ENCODE data around the gene CRYAA. TPM values are rescaled to one million over a fixed set of nuclear protein-coding genes. Genes with fewer than 3 reads are reported as not detected.
"Not testable (repeated sequence)": the region's sequence is repeated elsewhere in the genome, so short reads cannot be mapped to it uniquely, and the experiment has no call there.

The CRYAA gene
- total RNA-seq, 2 experiments from 2014 or later, result not detected

GRCh38 chr21:43165734-43166133, 3.1 kb upstream of the CRYAA start:
- H3K79me2 ChIP-seq (ENCODE audit: insufficient read depth, low read depth, low read length); H3K9me3 ChIP-seq (ENCODE audit: low read length); H3K4me2 ChIP-seq (ENCODE audit: low read length); CTCF ChIA-PET (ENCODE audit: unreplicated experiment); DNase-seq (ENCODE audit: low spot score); H4K20me1 ChIP-seq (ENCODE audit: insufficient read depth, low read length); POLR2A ChIA-PET; intact Hi-C loops (cut with micrococcal nuclease; ENCODE audit: unreplicated experiment); H2AFZ ChIP-seq (ENCODE audit: low read length); H3K9me2 ChIP-seq (ENCODE audit: insufficient read depth, low read length); H3K4me3 ChIP-seq (ENCODE audit: low read depth, low read length, poor library complexity, severe bottlenecking); BruUV-seq (replicated peaks); H3K36me3 ChIP-seq (ENCODE audit: insufficient read depth, low read length): not testable (repeated sequence)
- peaks cover 11% of the 10 kb centered on the region for H3K4me1 ChIP-seq (ENCODE audit: insufficient read depth, low read length, poor library complexity, severe bottlenecking)
- H3K27ac ChIP-seq (ENCODE audit: low read depth, low read length, poor library complexity, severe bottlenecking), result peak overlapping the region; percentile 54

GRCh38 chr21:43169230-43169886, 550 bp downstream of the CRYAA start:
- H3K9me2 ChIP-seq (ENCODE audit: insufficient read depth, low read length); BruUV-seq (replicated peaks); H3K36me3 ChIP-seq (ENCODE audit: insufficient read depth, low read length); H4K20me1 ChIP-seq (ENCODE audit: insufficient read depth, low read length); H3K4me3 ChIP-seq (ENCODE audit: low read depth, low read length, poor library complexity, severe bottlenecking); CTCF ChIA-PET (ENCODE audit: unreplicated experiment); H3K27ac ChIP-seq (ENCODE audit: low read depth, low read length, poor library complexity, severe bottlenecking); intact Hi-C loops (cut with micrococcal nuclease; ENCODE audit: unreplicated experiment); H2AFZ ChIP-seq (ENCODE audit: low read length); POLR2A ChIA-PET; H3K9me3 ChIP-seq (ENCODE audit: low read length); DNase-seq (ENCODE audit: low spot score); H3K4me2 ChIP-seq (ENCODE audit: low read length); H3K79me2 ChIP-seq (ENCODE audit: insufficient read depth, low read depth, low read length); H3K4me1 ChIP-seq (ENCODE audit: insufficient read depth, low read length, poor library complexity, severe bottlenecking): not testable (repeated sequence)

DNA sequence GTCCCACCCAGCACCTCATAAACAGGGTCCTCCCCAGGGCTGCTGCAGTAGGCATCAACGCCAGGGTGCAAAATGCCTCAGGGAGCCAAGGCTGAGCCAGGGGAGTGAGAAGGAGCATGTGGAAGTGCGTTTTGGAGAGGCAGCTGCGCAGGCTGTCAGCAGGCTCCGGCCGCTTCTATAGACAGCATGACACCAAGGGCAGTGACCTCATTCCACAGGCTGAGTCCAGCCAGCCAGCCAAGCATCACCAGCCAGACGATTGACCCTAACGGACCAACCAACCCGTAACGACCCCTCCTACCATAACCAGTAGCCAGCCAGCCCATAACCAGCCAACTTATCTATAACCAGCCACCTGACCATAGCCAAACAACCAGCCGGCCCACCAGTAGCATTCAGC, 1.1 kb downstream of the CRYAA start:
- H3K9me2 ChIP-seq (ENCODE audit: insufficient read depth, low read length); H4K20me1 ChIP-seq (ENCODE audit: insufficient read depth, low read length); H3K4me1 ChIP-seq (ENCODE audit: insufficient read depth, low read length, poor library complexity, severe bottlenecking); DNase-seq (ENCODE audit: low spot score); POLR2A ChIA-PET; H3K4me2 ChIP-seq (ENCODE audit: low read length); H3K27ac ChIP-seq (ENCODE audit: low read depth, low read length, poor library complexity, severe bottlenecking); CTCF ChIA-PET (ENCODE audit: unreplicated experiment); H3K9me3 ChIP-seq (ENCODE audit: low read length); H3K4me3 ChIP-seq (ENCODE audit: low read depth, low read length, poor library complexity, severe bottlenecking); intact Hi-C loops (cut with micrococcal nuclease; ENCODE audit: unreplicated experiment); H2AFZ ChIP-seq (ENCODE audit: low read length); BruUV-seq (replicated peaks); H3K79me2 ChIP-seq (ENCODE audit: insufficient read depth, low read depth, low read length); H3K36me3 ChIP-seq (ENCODE audit: insufficient read depth, low read length): not testable (repeated sequence)

- DNase-seq (ENCODE audit: low spot score); H3K79me2 ChIP-seq (ENCODE audit: insufficient read depth, low read depth, low read length); H2AFZ ChIP-seq (ENCODE audit: low read length); POLR2A ChIA-PET; H3K27ac ChIP-seq (ENCODE audit: low read depth, low read length, poor library complexity, severe bottlenecking); H3K9me2 ChIP-seq (ENCODE audit: insufficient read depth, low read length); H3K4me1 ChIP-seq (ENCODE audit: insufficient read depth, low read length, poor library complexity, severe bottlenecking); H3K9me3 ChIP-seq (ENCODE audit: low read length); H3K4me2 ChIP-seq (ENCODE audit: low read length); BruUV-seq (replicated peaks); CTCF ChIA-PET (ENCODE audit: unreplicated experiment); H4K20me1 ChIP-seq (ENCODE audit: insufficient read depth, low read length); H3K4me3 ChIP-seq (ENCODE audit: low read depth, low read length, poor library complexity, severe bottlenecking); H3K36me3 ChIP-seq (ENCODE audit: insufficient read depth, low read length); intact Hi-C loops (cut with micrococcal nuclease; ENCODE audit: unreplicated experiment): not testable (repeated sequence)
Measured at GRCh38 chr21:43172812-43173211, 4.0 kb downstream of the CRYAA start.

GRCh38 chr21:43173438-43173837, 4.6 kb downstream of the CRYAA start:
- H3K4me1 ChIP-seq (ENCODE audit: insufficient read depth, low read length, poor library complexity, severe bottlenecking); H3K9me2 ChIP-seq (ENCODE audit: insufficient read depth, low read length); H3K4me3 ChIP-seq (ENCODE audit: low read depth, low read length, poor library complexity, severe bottlenecking); H3K4me2 ChIP-seq (ENCODE audit: low read length); BruUV-seq (replicated peaks); H3K79me2 ChIP-seq (ENCODE audit: insufficient read depth, low read depth, low read length); CTCF ChIA-PET (ENCODE audit: unreplicated experiment); H3K36me3 ChIP-seq (ENCODE audit: insufficient read depth, low read length); H2AFZ ChIP-seq (ENCODE audit: low read length); H4K20me1 ChIP-seq (ENCODE audit: insufficient read depth, low read length); POLR2A ChIA-PET; H3K9me3 ChIP-seq (ENCODE audit: low read length); intact Hi-C loops (cut with micrococcal nuclease; ENCODE audit: unreplicated experiment); H3K27ac ChIP-seq (ENCODE audit: low read depth, low read length, poor library complexity, severe bottlenecking): not testable (repeated sequence)
- peak; percentile 5 for DNase-seq (ENCODE audit: low spot score)

DNA sequence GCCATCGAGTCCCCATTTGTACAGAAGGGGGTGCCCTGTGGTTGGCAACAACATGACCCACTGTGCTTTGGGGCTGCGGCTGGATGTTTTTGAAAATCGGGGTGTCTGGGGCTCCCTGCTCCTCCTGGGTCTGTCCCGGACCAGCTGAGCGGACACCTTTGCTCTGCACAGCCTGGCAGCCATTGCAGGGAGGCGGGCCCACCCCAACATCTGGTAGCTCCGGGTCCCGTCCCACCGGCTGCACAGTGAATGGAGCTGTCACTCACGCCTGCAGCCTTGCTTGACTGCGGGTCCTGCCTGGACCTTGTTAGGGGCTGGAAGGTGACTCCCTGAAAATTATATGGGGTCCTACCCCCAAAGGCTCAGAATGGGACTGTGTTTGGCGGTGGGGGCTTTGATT, 5.1 kb downstream of the CRYAA start:
- H3K9me2 ChIP-seq (ENCODE audit: insufficient read depth, low read length); BruUV-seq (replicated peaks); DNase-seq (ENCODE audit: low spot score); H4K20me1 ChIP-seq (ENCODE audit: insufficient read depth, low read length); H3K4me3 ChIP-seq (ENCODE audit: low read depth, low read length, poor library complexity, severe bottlenecking); intact Hi-C loops (cut with micrococcal nuclease; ENCODE audit: unreplicated experiment); H3K27ac ChIP-seq (ENCODE audit: low read depth, low read length, poor library complexity, severe bottlenecking); H3K79me2 ChIP-seq (ENCODE audit: insufficient read depth, low read depth, low read length); H3K9me3 ChIP-seq (ENCODE audit: low read length); H3K36me3 ChIP-seq (ENCODE audit: insufficient read depth, low read length); POLR2A ChIA-PET; H3K4me2 ChIP-seq (ENCODE audit: low read length); H3K4me1 ChIP-seq (ENCODE audit: insufficient read depth, low read length, poor library complexity, severe bottlenecking); CTCF ChIA-PET (ENCODE audit: unreplicated experiment); H2AFZ ChIP-seq (ENCODE audit: low read length): not testable (repeated sequence)

- H3K4me2 ChIP-seq (ENCODE audit: low read length); H3K4me3 ChIP-seq (ENCODE audit: low read depth, low read length, poor library complexity, severe bottlenecking); H3K79me2 ChIP-seq (ENCODE audit: insufficient read depth, low read depth, low read length); H3K9me3 ChIP-seq (ENCODE audit: low read length); H3K27ac ChIP-seq (ENCODE audit: low read depth, low read length, poor library complexity, severe bottlenecking); H3K36me3 ChIP-seq (ENCODE audit: insufficient read depth, low read length); H3K9me2 ChIP-seq (ENCODE audit: insufficient read depth, low read length); CTCF ChIA-PET (ENCODE audit: unreplicated experiment); POLR2A ChIA-PET; BruUV-seq (replicated peaks); intact Hi-C loops (cut with micrococcal nuclease; ENCODE audit: unreplicated experiment); H2AFZ ChIP-seq (ENCODE audit: low read length); H4K20me1 ChIP-seq (ENCODE audit: insufficient read depth, low read length); H3K4me1 ChIP-seq (ENCODE audit: insufficient read depth, low read length, poor library complexity, severe bottlenecking); DNase-seq (ENCODE audit: low spot score): not testable (repeated sequence)
Measured at GRCh38 chr21:43174998-43175397, 6.2 kb downstream of the CRYAA start.

Measured in OCI-LY7 (cell line).